Measurements from ENCODE around the gene C16orf74.

Gene C16orf74

DNA sequence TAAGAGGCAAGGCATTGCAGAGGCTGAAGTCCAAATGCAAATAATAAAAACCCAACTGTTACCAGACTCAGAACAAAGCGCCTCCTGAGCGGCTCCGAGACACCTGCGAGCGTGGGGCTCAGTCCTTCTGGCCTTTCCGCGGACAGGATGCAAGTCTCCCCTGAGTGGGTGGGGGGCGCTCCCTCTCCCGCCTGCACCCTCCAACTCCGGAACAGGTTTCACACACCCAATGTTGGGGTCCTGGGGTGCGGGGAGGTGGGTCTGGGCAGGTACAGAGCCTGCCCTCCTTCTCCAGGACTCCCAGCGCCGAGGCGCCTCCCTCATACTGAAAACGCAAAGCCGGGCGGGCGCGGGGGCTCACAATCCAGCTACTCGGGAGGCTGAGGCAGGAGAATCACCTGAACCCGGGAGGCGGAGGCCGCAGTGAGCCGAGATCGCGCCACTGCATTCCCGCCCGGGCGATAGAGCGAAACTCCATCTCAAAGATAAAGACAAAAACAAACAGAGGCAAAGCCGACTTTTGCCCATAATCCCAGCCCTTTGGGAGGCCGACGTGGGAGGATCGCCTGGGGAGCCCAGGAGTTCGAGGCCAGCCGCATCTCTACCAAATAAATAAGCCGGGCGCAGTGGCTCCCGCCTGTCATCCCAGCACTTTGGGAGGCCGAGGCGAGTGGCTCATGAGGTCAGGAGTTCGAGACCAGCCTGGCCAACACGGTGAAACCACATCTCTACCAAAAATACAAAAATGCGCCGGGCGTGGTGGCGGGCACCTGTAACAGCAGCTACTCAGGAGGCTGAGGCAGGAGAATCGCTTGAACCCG is 63.0 kb downstream of the C16orf74 start:
- no peak overlapping the region for H2AFZ ChIP-seq (ENCODE audit: low read length)
- H3F3A ChIP-seq (ENCODE audit: insufficient read depth, low read length): no peaks in the 10 kb centered on the region
- H3K9ac ChIP-seq (ENCODE audit: low read length): peak overlapping the region; percentile 71; the same call in 1 of the 2 replicates
- no peaks in the 10 kb centered on the region for H3K4me1 ChIP-seq (ENCODE audit: low read length)
- peak overlapping the region; percentile 76 for H3K4me3 ChIP-seq (ENCODE audit: low read length)
- no peaks in the 10 kb centered on the region for H3K9me2 ChIP-seq (replicated peaks; ENCODE audit: insufficient read depth, low read length)
- no peak overlapping the region for H3K27ac ChIP-seq (ENCODE audit: low read length)
- H3K9me3 ChIP-seq (replicated peaks; ENCODE audit: insufficient read depth, low read length): no peaks in the 10 kb centered on the region
- DNase-seq: no peak
- H3K79me2 ChIP-seq (ENCODE audit: low read length): peaks cover 27% of the 10 kb centered on the region
- peak overlapping the region; percentile 49; the same call in 1 of the 2 replicates for H3K4me2 ChIP-seq (ENCODE audit: low read depth, low read length)
- no peaks in the 10 kb centered on the region; the same call in 1 of the 2 replicates for H3K36me3 ChIP-seq (replicated peaks; ENCODE audit: insufficient read depth, low read length)
- H3K27me3 ChIP-seq (replicated peaks; ENCODE audit: insufficient read depth, low read length): no peaks in the 10 kb centered on the region
- TF ChIP-seq EZH2phosphoT487 (IDR thresholded peaks at IDR 0.05; ENCODE audit: low read length) (no peak), EZH2 (optimal IDR thresholded peaks at IDR 0.05; ENCODE audit: low read depth, low read length) (no peak)
- TF ChIP-seq, protein P1, sequence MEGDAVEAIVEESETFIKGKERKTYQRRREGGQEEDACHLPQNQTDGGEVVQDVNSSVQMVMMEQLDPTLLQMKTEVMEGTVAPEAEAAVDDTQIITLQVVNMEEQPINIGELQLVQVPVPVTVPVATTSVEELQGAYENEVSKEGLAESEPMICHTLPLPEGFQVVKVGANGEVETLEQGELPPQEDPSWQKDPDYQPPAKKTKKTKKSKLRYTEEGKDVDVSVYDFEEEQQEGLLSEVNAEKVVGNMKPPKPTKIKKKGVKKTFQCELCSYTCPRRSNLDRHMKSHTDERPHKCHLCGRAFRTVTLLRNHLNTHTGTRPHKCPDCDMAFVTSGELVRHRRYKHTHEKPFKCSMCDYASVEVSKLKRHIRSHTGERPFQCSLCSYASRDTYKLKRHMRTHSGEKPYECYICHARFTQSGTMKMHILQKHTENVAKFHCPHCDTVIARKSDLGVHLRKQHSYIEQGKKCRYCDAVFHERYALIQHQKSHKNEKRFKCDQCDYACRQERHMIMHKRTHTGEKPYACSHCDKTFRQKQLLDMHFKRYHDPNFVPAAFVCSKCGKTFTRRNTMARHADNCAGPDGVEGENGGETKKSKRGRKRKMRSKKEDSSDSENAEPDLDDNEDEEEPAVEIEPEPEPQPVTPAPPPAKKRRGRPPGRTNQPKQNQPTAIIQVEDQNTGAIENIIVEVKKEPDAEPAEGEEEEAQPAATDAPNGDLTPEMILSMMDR (IDR thresholded peaks at IDR 0.05; ENCODE audit: low read length): no peak
- no peaks in the 10 kb centered on the region for H4K20me1 ChIP-seq (ENCODE audit: insufficient read depth, low read length)

DNA sequence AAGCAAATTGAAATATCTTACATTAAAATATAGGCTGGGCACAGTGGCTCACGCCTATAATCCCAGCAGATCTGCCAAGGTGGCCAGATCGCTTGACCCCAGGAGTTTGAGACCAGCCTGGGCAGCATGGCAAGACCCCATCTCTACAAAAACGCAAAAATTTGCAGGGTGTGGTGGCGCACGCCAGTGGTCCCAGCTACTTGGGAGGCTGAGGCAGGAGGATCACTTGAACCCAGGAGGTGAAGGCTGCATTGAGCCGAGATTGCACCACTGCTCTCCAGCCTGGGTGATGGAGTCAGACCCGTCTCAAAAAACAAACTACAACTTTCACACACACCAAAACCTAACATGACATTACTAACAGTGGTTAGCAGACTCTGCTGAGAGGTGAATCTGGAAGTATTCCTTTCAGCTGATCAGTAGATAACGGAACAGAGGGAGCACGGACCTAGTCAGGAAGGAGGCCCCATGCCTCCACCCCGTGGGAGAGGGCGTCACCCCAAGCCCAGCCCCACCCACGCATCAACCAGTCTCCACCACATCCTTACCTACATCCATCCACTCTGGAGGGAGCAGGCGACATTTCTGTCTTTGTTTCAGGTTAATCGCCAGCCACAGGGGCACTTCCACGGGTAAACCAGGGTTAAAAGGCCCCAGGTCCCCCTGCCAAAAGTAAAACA is 63.8 kb downstream of the C16orf74 start:
- Histone ChIP-seq H3K27ac (ENCODE audit: low read length) (no peak overlapping the region), H3K79me2 (ENCODE audit: low read length) (peaks cover 28% of the 10 kb centered on the region)

DNA sequence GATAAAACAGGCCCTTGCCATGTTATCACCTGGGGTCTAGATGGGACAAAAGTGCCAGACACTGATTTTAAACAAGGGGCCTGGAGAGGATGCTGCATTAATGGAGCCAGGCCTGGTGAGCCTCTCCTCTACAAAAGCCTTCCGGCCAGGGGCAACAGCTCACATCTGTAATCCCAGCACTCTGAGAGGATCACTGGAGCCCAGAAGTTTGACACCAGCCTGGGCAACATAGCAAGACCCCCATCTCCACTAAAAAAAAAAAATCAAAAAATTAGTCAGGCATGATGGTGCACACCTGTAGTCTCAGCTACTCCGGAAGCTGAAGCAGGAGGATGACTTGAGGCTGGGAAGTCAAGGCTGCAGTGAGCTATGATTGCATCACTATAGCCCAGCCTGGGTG is 65.6 kb downstream of the C16orf74 start:
- Histone ChIP-seq H2AFZ (ENCODE audit: low read length) (no peak overlapping the region), H3K4me1 (ENCODE audit: low read length) (no peaks in the 10 kb centered on the region), H3K4me3 (ENCODE audit: low read length) (no peak overlapping the region), H3K9ac (ENCODE audit: low read length) (no peak overlapping the region), H4K20me1 (ENCODE audit: insufficient read depth, low read length) (no peaks in the 10 kb centered on the region), H3F3A (ENCODE audit: insufficient read depth, low read length) (no peaks in the 10 kb centered on the region), H3K79me2 (ENCODE audit: low read length) (peaks cover 28% of the 10 kb centered on the region), H3K27me3 (replicated peaks; ENCODE audit: insufficient read depth, low read length) (no peaks in the 10 kb centered on the region), H3K36me3 (replicated peaks; ENCODE audit: insufficient read depth, low read length) (no peaks in the 10 kb centered on the region; the same call in 1 of the 2 replicates), H3K9me2 (replicated peaks; ENCODE audit: insufficient read depth, low read length) (no peaks in the 10 kb centered on the region), H3K9me3 (replicated peaks; ENCODE audit: insufficient read depth, low read length) (no peaks in the 10 kb centered on the region), H3K4me2 (ENCODE audit: low read depth, low read length) (no peak overlapping the region), H3K27ac (ENCODE audit: low read length) (no peak overlapping the region)
- TF ChIP-seq EZH2phosphoT487 (IDR thresholded peaks at IDR 0.05; ENCODE audit: low read length) (no peak), EZH2 (optimal IDR thresholded peaks at IDR 0.05; ENCODE audit: low read depth, low read length) (no peak)
- TF ChIP-seq, protein P1 (IDR thresholded peaks at IDR 0.05; ENCODE audit: low read length): no peak
- no peak for DNase-seq

More for the DNA sequence above, 63.8 kb downstream of the C16orf74 start:
- Histone ChIP-seq H3K9me3 (replicated peaks; ENCODE audit: insufficient read depth, low read length) (no peaks in the 10 kb centered on the region), H3K4me1 (ENCODE audit: low read length) (no peaks in the 10 kb centered on the region), H3K9me2 (replicated peaks; ENCODE audit: insufficient read depth, low read length) (no peaks in the 10 kb centered on the region), H3F3A (ENCODE audit: insufficient read depth, low read length) (no peaks in the 10 kb centered on the region), H3K4me3 (ENCODE audit: low read length) (no peak overlapping the region; the same call in 1 of the 2 replicates), H2AFZ (ENCODE audit: low read length) (no peak overlapping the region), H4K20me1 (ENCODE audit: insufficient read depth, low read length) (no peaks in the 10 kb centered on the region), H3K9ac (ENCODE audit: low read length) (no peak overlapping the region), H3K27me3 (replicated peaks; ENCODE audit: insufficient read depth, low read length) (no peaks in the 10 kb centered on the region), H3K36me3 (replicated peaks; ENCODE audit: insufficient read depth, low read length) (no peaks in the 10 kb centered on the region; the same call in 1 of the 2 replicates), H3K4me2 (ENCODE audit: low read depth, low read length) (peak overlapping the region; percentile 49; the same call in 1 of the 2 replicates)
- no peak for TF ChIP-seq EZH2 (optimal IDR thresholded peaks at IDR 0.05; ENCODE audit: low read depth, low read length)
- no peak for TF ChIP-seq EZH2phosphoT487 (IDR thresholded peaks at IDR 0.05; ENCODE audit: low read length)
- TF ChIP-seq, protein P1 (IDR thresholded peaks at IDR 0.05; ENCODE audit: low read length): no peak
- DNase-seq: no peak
